Endodermal cell (in vitro differentiated cells): ENCODE results near the gene HLF. TPM values are rescaled to one million over a fixed set of nuclear protein-coding genes. Genes with fewer than 3 reads are reported as not detected.

Experiments
- DNase-seq: peaks from one replicate; pipeline ENCODE4 v3.0.0-alpha.2; 2017
- H3K27ac ChIP-seq: 2 replicates; pipeline ENCODE4 v1.5.1; 2013; ENCODE audit warnings: mild to moderate bottlenecking, low read depth, low read length, moderate library complexity
- H3K27me3 ChIP-seq: 2 replicates; pipeline ENCODE4 v1.6.1; 2013; ENCODE audit warnings: mild to moderate bottlenecking, low read length, moderate library complexity; ENCODE audit not compliant: insufficient read depth, control insufficient read depth, poor library complexity, severe bottlenecking
- H3K36me3 ChIP-seq: 2 replicates; pipeline ENCODE4 v1.7.0; 2013; ENCODE audit warnings: mild to moderate bottlenecking, low read length, moderate library complexity; ENCODE audit not compliant: control insufficient read depth, insufficient read depth
- H3K4me1 ChIP-seq: one replicate; pipeline ENCODE4 v1.7.0; 2013; ENCODE audit warnings: low read length; ENCODE audit not compliant: control insufficient read depth, insufficient read depth
- H3K4me3 ChIP-seq: 2 replicates; pipeline ENCODE4 v1.5.1; 2013; ENCODE audit warnings: mild to moderate bottlenecking, low read length, moderate library complexity
- H3K9ac ChIP-seq: 2 replicates; pipeline ENCODE4 v1.6.1; 2013; ENCODE audit warnings: mild to moderate bottlenecking, low read length, moderate library complexity; ENCODE audit not compliant: poor library complexity, severe bottlenecking; ENCODE audit errors: extremely low read depth
- H3K9me3 ChIP-seq: 2 replicates; pipeline ENCODE4 v1.6.1; 2013; ENCODE audit warnings: mild to moderate bottlenecking, low read length, moderate library complexity; ENCODE audit not compliant: control insufficient read depth
- H3K27ac Mint-ChIP-seq: 2 replicates; pipeline ENCODE4 v1.8.0; 2020; ENCODE audit warnings: mixed read lengths
- H3K27me3 Mint-ChIP-seq: 2 replicates; pipeline ENCODE4 v1.8.0; 2021; ENCODE audit warnings: mild to moderate bottlenecking, mixed read lengths; ENCODE audit not compliant: insufficient read depth
- H3K36me3 Mint-ChIP-seq: 2 replicates; pipeline ENCODE4 v1.8.0; 2020; ENCODE audit warnings: low read depth, mixed read lengths
- H3K4me1 Mint-ChIP-seq: 2 replicates; pipeline ENCODE4 v1.8.0; 2020; ENCODE audit warnings: mixed read lengths
- H3K4me3 Mint-ChIP-seq: 2 replicates; pipeline ENCODE4 v1.8.0; 2020; ENCODE audit warnings: mild to moderate bottlenecking, moderate library complexity, mixed read lengths
- H3K9me3 Mint-ChIP-seq: 2 replicates; pipeline ENCODE4 v1.8.0; 2020; ENCODE audit warnings: mild to moderate bottlenecking, mixed read lengths
- CTCF ChIP-seq: fragments of 200-600 bp; sonication (generic); conservative IDR thresholded peaks from 2 replicates; pipeline ENCODE4 v1.5.0; 2021; ENCODE audit warnings: antibody characterized with exemption, mild to moderate bottlenecking
- WGBS, 2 experiments: methylation state at CpG; one replicate each; pipeline versions ENCODE4 v1.1.5 to v1.1.7; 2013; ENCODE audit warnings: missing lambda C conversion rate in 2 of 2, mixed read lengths in 1 of 2; ENCODE audit not compliant: insufficient coverage in 1 of 2, insufficient read length in 1 of 2; 5-methylcytosine and 5-hydroxymethylcytosine counted together
- total RNA-seq, 2 donors: library from RNA; stranded (reverse); fragmentation: NEBNext Ultra II Directional in 1 of 2; extraction: Animal tissue kit (Norgen Biotek cat#: 25700) in 1 of 2; gene quantifications; 2 replicates in 1 of 2; 3 replicates in 1 of 2; pipeline ENCODE4 v1.2.1, GENCODE V29; 2021

The HLF gene
- total RNA-seq, 2 donors from 2014 or later = not detected

GRCh38 chr17:55258578-55259135 is 6.1 kb upstream of the HLF start:
- no peak for DNase-seq
- no peaks in the 10 kb centered on the region for H3K4me1 ChIP-seq
- H3K4me3 Mint-ChIP-seq = no peak overlapping the region
- H3K9me3 ChIP-seq = peaks cover 6% of the 10 kb centered on the region
- no peak overlapping the region for H3K4me3 ChIP-seq
- H3K4me1 Mint-ChIP-seq = peaks cover 3% of the 10 kb centered on the region
- H3K9me3 Mint-ChIP-seq = peaks cover 5% of the 10 kb centered on the region
- H3K27me3 ChIP-seq = peaks cover 28% of the 10 kb centered on the region
- no peak overlapping the region for H3K27ac ChIP-seq
- no peak for TF ChIP-seq CTCF
- no peak overlapping the region for H3K27ac Mint-ChIP-seq
- H3K36me3 Mint-ChIP-seq = no peaks in the 10 kb centered on the region
- peaks cover 40% of the 10 kb centered on the region for H3K27me3 Mint-ChIP-seq
- H3K9ac ChIP-seq = no peak overlapping the region
- H3K36me3 ChIP-seq = no peaks in the 10 kb centered on the region
- 88 to 97% methylated on average over 3 of the region's 3 CpGs for WGBS, 2 experiments

GRCh38 chr17:55259684-55260111 is 5.1 kb upstream of the HLF start:
- H3K4me3 ChIP-seq = no peak overlapping the region
- peaks cover 38% of the 10 kb centered on the region for H3K27me3 ChIP-seq
- H3K27ac ChIP-seq = no peak overlapping the region
- no peak overlapping the region for H3K27ac Mint-ChIP-seq
- H3K4me1 Mint-ChIP-seq = peaks cover 12% of the 10 kb centered on the region
- H3K9me3 Mint-ChIP-seq = peaks cover 5% of the 10 kb centered on the region
- H3K4me1 ChIP-seq = no peaks in the 10 kb centered on the region
- H3K9me3 ChIP-seq = peaks cover 6% of the 10 kb centered on the region
- TF ChIP-seq CTCF = no peak
- peaks cover 51% of the 10 kb centered on the region for H3K27me3 Mint-ChIP-seq
- H3K4me3 Mint-ChIP-seq = no peak overlapping the region
- H3K9ac ChIP-seq = no peak overlapping the region
- H3K36me3 ChIP-seq = no peaks in the 10 kb centered on the region
- no peak for DNase-seq
- H3K36me3 Mint-ChIP-seq = no peaks in the 10 kb centered on the region
- 78 to 84% methylated on average over 3 to 4 of the region's 4 CpGs for WGBS, 2 experiments

GRCh38 chr17:55261311-55261710 is 3.4 kb upstream of the HLF start:
- Histone ChIP-seq H3K4me1 (no peaks in the 10 kb centered on the region), H3K36me3 (no peaks in the 10 kb centered on the region), H3K27me3 (peaks cover 55% of the 10 kb centered on the region), H3K9ac (no peak overlapping the region), H3K27ac (no peak overlapping the region), H3K9me3 (peaks cover 6% of the 10 kb centered on the region), H3K4me3 (no peak overlapping the region)
- TF ChIP-seq CTCF = no peak
- DNase-seq = no peak
- Mint-ChIP-seq H3K36me3 (no peaks in the 10 kb centered on the region), H3K4me1 (peaks cover 12% of the 10 kb centered on the region), H3K27me3 (peaks cover 65% of the 10 kb centered on the region), H3K9me3 (peaks cover 5% of the 10 kb centered on the region), H3K4me3 (no peak overlapping the region), H3K27ac (no peak overlapping the region)
- 86 to 90% methylated on average over 2 of the region's 2 CpGs for WGBS, 2 experiments
